Cardiac fibroblast (primary cell): Measurements from ENCODE around the gene PGC.

Source experiments
- DNase-seq, 2 donors: peaks; one replicate each; pipeline versions ENCODE4 v3.0.0 to v3.0.0-alpha.2; 2010; ENCODE audit warnings: low read depth in 2 of 2
- H3K4me3 ChIP-seq, 2 donors: replicated peaks in 1 of 2; 1 replicate in 1 of 2; 2 replicates in 1 of 2; pipeline ENCODE4 v1.5.1; 2011; ENCODE audit warnings: low read depth in 2 of 2, low read length in 2 of 2, mild to moderate bottlenecking in 2 of 2, moderate library complexity in 1 of 2
- CTCF ChIP-seq: IDR thresholded peaks from one replicate; pipeline ENCODE4 v1.5.1; 2011; ENCODE audit warnings: low read depth, mild to moderate bottlenecking, low read length, inconsistent platforms

The PGC gene

GRCh38 chr6:41729624-41730023 lies 17.6 kb downstream of the PGC start:
- no peak for DNase-seq
- TF ChIP-seq CTCF, result no peak
- no peak overlapping the region for H3K4me3 ChIP-seq

- H3K4me3 ChIP-seq, result no peak overlapping the region
- TF ChIP-seq CTCF, result no peak
- DNase-seq, result no peak
These were observed 18.2 kb downstream of the PGC start for GRCh38 chr6:41728954-41729353.

GRCh38 chr6:41728073-41728936 lies 18.9 kb downstream of the PGC start:
- no peak for DNase-seq
- no peak overlapping the region for H3K4me3 ChIP-seq
- TF ChIP-seq CTCF, result no peak

- H3K4me3 ChIP-seq, result no peak overlapping the region
- no peak for DNase-seq
- no peak for TF ChIP-seq CTCF
These were observed 19.5 kb downstream of the PGC start for GRCh38 chr6:41727705-41728072.

GRCh38 chr6:41726876-41727275 lies 20.3 kb downstream of the PGC start:
- TF ChIP-seq CTCF, result no peak
- DNase-seq, result no peak
- H3K4me3 ChIP-seq, result no peak overlapping the region

- TF ChIP-seq CTCF, result no peak
- DNase-seq, result no peak
- no peak overlapping the region for H3K4me3 ChIP-seq
These were observed 22.4 kb downstream of the PGC start for GRCh38 chr6:41724586-41725501.
